IMR-90 (cell line): ENCODE data around the gene CDH23. TPM values are rescaled to one million over a fixed set of nuclear protein-coding genes. Genes with fewer than 3 reads are reported as not detected.

Experiments
- ATAC-seq: fragments of 200-7000 bp; cut with Tn5 transposase; 2 replicates; pipeline ENCODE4 v1.9.1; 2020; ENCODE audit warnings: low read depth, mild to moderate bottlenecking, moderate library complexity
- BruUV-seq: library from RNA; stranded (reverse); fragments of 400-500 nt; replicated peaks from 2 replicates; lab custom pipeline; 2021; lab: Mats Ljungman, UMichigan
- CTCF ChIA-PET: fragments of 300-600 bp; formaldehyde crosslinking; extraction: SDS; loops from one replicate; lab custom pipeline; 2021; ENCODE audit warnings: antibody characterized with exemption; lab: Yijun Ruan, JAX
- POLR2A ChIA-PET: fragments of 300-600 bp; sonication (Branson Sonifier 250); formaldehyde crosslinking; loops from one replicate; lab custom pipeline; 2022; ENCODE audit warnings: antibody characterized with exemption; ENCODE audit not compliant: unreplicated experiment; lab: Charles Lee
- DNase-seq: peaks from one replicate; pipeline ENCODE4 v3.0.0; 2013
- H2AFZ ChIP-seq: replicated peaks from 2 replicates; pipeline ENCODE3; 2013; ENCODE audit warnings: low read length, mild to moderate bottlenecking; ENCODE audit not compliant: poor library complexity
- H2AK5ac ChIP-seq: 2 replicates; pipeline ENCODE4 v1.6.1; 2013; ENCODE audit warnings: low read depth, low read length, inconsistent platforms
- H2AK9ac ChIP-seq: replicated peaks from 2 replicates; pipeline ENCODE3; 2013; ENCODE audit warnings: mild to moderate bottlenecking, low read depth, low read length, moderate library complexity; ENCODE audit not compliant: poor library complexity
- H2BK120ac ChIP-seq: 2 replicates; pipeline ENCODE4 v1.6.1; 2013; ENCODE audit warnings: low read depth, low read length, inconsistent platforms
- H2BK15ac ChIP-seq: 3 replicates; pipeline ENCODE4 v1.6.1; 2013; ENCODE audit warnings: low read depth, low read length, inconsistent platforms
- H2BK20ac ChIP-seq: 2 replicates; pipeline ENCODE4 v1.6.1; 2013; ENCODE audit warnings: low read depth, mild to moderate bottlenecking, inconsistent platforms, low read length, moderate library complexity
- H2BK5ac ChIP-seq: 2 replicates; pipeline ENCODE4 v1.6.1; 2013; ENCODE audit warnings: mild to moderate bottlenecking, low read depth, low read length, inconsistent platforms; ENCODE audit not compliant: poor library complexity, severe bottlenecking
- H3K14ac ChIP-seq: replicated peaks from 2 replicates; pipeline ENCODE4 v1.6.1; 2013; ENCODE audit warnings: low read depth, low read length, inconsistent platforms
- H3K18ac ChIP-seq: 2 replicates; pipeline ENCODE4 v1.6.1; 2013; ENCODE audit warnings: low read depth, low read length, control low read depth
- H3K23ac ChIP-seq: 2 replicates; pipeline ENCODE4 v1.6.1; 2013; ENCODE audit warnings: low read depth, low read length, inconsistent platforms
- H3K27ac ChIP-seq: 2 replicates; pipeline ENCODE4 v1.5.1; 2013; ENCODE audit warnings: mild to moderate bottlenecking, control low read depth, low read length; ENCODE audit not compliant: insufficient read depth
- H3K27me3 ChIP-seq: 2 replicates; pipeline ENCODE4 v1.6.1; 2013; ENCODE audit warnings: low read length; ENCODE audit not compliant: control insufficient read depth, insufficient read depth
- H3K36me3 ChIP-seq: 2 replicates; pipeline ENCODE4 v1.6.1; 2013; ENCODE audit warnings: low read length, mixed read lengths; ENCODE audit not compliant: control insufficient read depth, insufficient read depth
- H3K4ac ChIP-seq: 2 replicates; pipeline ENCODE4 v1.6.1; 2013; ENCODE audit warnings: low read depth, low read length, inconsistent platforms
- H3K4me1 ChIP-seq: 2 replicates; pipeline ENCODE4 v1.6.1; 2013; ENCODE audit warnings: low read length, mixed read lengths; ENCODE audit not compliant: control insufficient read depth, insufficient read depth
- H3K4me2 ChIP-seq: 2 replicates; pipeline ENCODE4 v1.6.1; 2013; ENCODE audit warnings: low read depth, mild to moderate bottlenecking, control low read depth, low read length, moderate library complexity
- H3K4me3 ChIP-seq: 2 replicates; pipeline ENCODE4 v1.5.1; 2013; ENCODE audit warnings: low read depth, mild to moderate bottlenecking, control low read depth, low read length, moderate library complexity; ENCODE audit not compliant: insufficient read depth
- H3K56ac ChIP-seq: 2 replicates; pipeline ENCODE4 v1.6.1; 2013; ENCODE audit warnings: low read length, inconsistent platforms; ENCODE audit not compliant: insufficient read depth; ENCODE audit errors: extremely low read depth
- H3K79me1 ChIP-seq, 2 experiments: 2 replicates each; pipeline ENCODE4 v1.6.1; 2013; ENCODE audit warnings: low read length in 2 of 2, inconsistent platforms in 1 of 2, low read depth in 1 of 2
- H3K9ac ChIP-seq: 2 replicates; pipeline ENCODE4 v1.6.1; 2013; ENCODE audit warnings: low read depth, low read length, control low read depth
- H3K9me1 ChIP-seq: 2 replicates; pipeline ENCODE4 v1.6.1; 2013; ENCODE audit warnings: low read length, inconsistent platforms; ENCODE audit not compliant: insufficient read depth
- H3K9me3 ChIP-seq: 2 replicates; pipeline ENCODE4 v1.6.1; 2013; ENCODE audit warnings: low read length; ENCODE audit not compliant: control insufficient read depth, insufficient read depth
- H4K20me1 ChIP-seq: 2 replicates; pipeline ENCODE4 v1.6.1; 2013; ENCODE audit warnings: low read length, inconsistent platforms; ENCODE audit not compliant: insufficient read depth
- H4K5ac ChIP-seq: 2 replicates; pipeline ENCODE4 v1.6.1; 2013; ENCODE audit warnings: mild to moderate bottlenecking, low read depth, low read length, control low read depth
- H4K8ac ChIP-seq, 2 experiments: 2 replicates each; pipeline ENCODE4 v1.6.1; 2013; ENCODE audit warnings: low read depth in 2 of 2, low read length in 2 of 2, control low read depth in 1 of 2, inconsistent platforms in 1 of 2
- H4K91ac ChIP-seq: 2 replicates; pipeline ENCODE4 v1.6.1; 2013; ENCODE audit warnings: low read depth, low read length, inconsistent platforms; ENCODE audit not compliant: insufficient read depth
- MXI1 ChIP-seq: IDR thresholded peaks from 2 replicates; pipeline ENCODE4 v1.6.1; 2012; ENCODE audit warnings: low read depth, mild to moderate bottlenecking, low read length, moderate library complexity, borderline replicate concordance
- RFX5 ChIP-seq: IDR thresholded peaks from 2 replicates; pipeline ENCODE4 v1.8.0; 2012; ENCODE audit warnings: low read depth, mild to moderate bottlenecking, low read length, moderate library complexity
- SMC3 ChIP-seq: fragments of 150-350 bp; IDR thresholded peaks from 2 replicates; pipeline ENCODE4 v1.6.1; 2016; ENCODE audit warnings: low read depth, mild to moderate bottlenecking, antibody characterized with exemption, low read length, moderate library complexity
- WGBS, 2 experiments: methylation state at CpG; one replicate each; pipeline versions ENCODE4 v1.1.5 to v1.1.7; 2013; ENCODE audit warnings: missing lambda C conversion rate in 2 of 2; ENCODE audit not compliant: insufficient read length in 1 of 2; ENCODE audit errors: extremely low coverage in 2 of 2; 5-methylcytosine and 5-hydroxymethylcytosine counted together
- dilution Hi-C: fragments of 300-500 bp; cut with HindIII; formaldehyde crosslinking; loops from one replicate; pipeline ENCODE4 v1.14.3; 2018; ENCODE audit warnings: low sequenced_read_pairs; ENCODE audit not compliant: unreplicated experiment
- in situ Hi-C: fragments of 300-500 bp; cut with MboI; formaldehyde crosslinking; loops from 3 replicates; pipeline ENCODE4 v1.14.3; 2019; ENCODE audit warnings: low sequenced_read_pairs, inconsistent platforms, mixed read lengths
- intact Hi-C: fragments of 100-400 bp; cut with micrococcal nuclease; formaldehyde crosslinking; loops from 2 replicates; pipeline ENCODE4 v1.10.0; 2022
- polyA plus RNA-seq, 3 experiments: library from polyadenylated mRNA; depleted of rRNA; stranded (reverse); fragments of >200 nt; gene quantifications; 2 replicates each; pipeline ENCODE4 v1.2.3, GENCODE V29; 2012; ENCODE audit warnings: low replicate concordance in 1 of 3
- total RNA-seq: library from RNA; depleted of rRNA; stranded (reverse); fragments of >200 nt; gene quantifications from 2 replicates; pipeline ENCODE4 v1.2.3, GENCODE V29; 2012
- TF ChIP-seq, protein P1 (sequence below): fragments of 150-350 bp; IDR thresholded peaks from 2 replicates; pipeline ENCODE4 v1.6.1; 2016; ENCODE audit warnings: low read depth, mild to moderate bottlenecking, low read length, moderate library complexity, borderline replicate concordance

CDH23 gene
- total and polyA plus RNA-seq, 2 of the 4 experiments (the other 2 are of a cell fraction): under 0.01 to 0.03 TPM

DNA sequence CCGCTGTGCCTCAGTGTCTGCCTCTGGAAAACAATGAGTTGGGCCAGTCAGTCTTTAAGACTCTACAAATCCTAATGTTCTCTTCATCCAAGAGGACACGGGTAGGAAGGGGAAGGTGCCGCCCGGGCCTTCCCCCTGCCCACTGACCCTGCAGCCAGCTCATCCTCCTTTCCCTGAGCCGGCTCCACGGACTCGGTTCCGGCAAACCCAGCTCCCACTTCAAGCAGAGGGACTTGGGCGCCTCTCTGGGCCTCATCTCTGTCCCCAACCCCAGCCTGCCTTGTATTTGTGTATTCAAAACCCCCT is 227.2 kb downstream of the CDH23 start:
- no peak overlapping the region for H3K4me2 ChIP-seq
- ChIA-PET POLR2A (no interaction called here), CTCF (interaction anchor here (1.0 kb wide), 1 partner anchor 15 kb away, joined by 5 read pairs; no protein-coding TSS in a partner anchor)
- H3K9ac ChIP-seq: no peak overlapping the region
- H2BK120ac ChIP-seq: no peak overlapping the region
- TF ChIP-seq SMC3: no peak
- TF ChIP-seq MXI1: no peak
- no peak for TF ChIP-seq RFX5
- TF ChIP-seq, protein P1, sequence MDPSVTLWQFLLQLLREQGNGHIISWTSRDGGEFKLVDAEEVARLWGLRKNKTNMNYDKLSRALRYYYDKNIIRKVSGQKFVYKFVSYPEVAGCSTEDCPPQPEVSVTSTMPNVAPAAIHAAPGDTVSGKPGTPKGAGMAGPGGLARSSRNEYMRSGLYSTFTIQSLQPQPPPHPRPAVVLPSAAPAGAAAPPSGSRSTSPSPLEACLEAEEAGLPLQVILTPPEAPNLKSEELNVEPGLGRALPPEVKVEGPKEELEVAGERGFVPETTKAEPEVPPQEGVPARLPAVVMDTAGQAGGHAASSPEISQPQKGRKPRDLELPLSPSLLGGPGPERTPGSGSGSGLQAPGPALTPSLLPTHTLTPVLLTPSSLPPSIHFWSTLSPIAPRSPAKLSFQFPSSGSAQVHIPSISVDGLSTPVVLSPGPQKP: no peak
- BruUV-seq: no TSS peak
- no peaks in the 10 kb centered on the region for H3K9me1 ChIP-seq
- WGBS, 2 experiments: 100% methylated on average over 1 of the region's 9 CpGs; no CpG with 5 or more reads in 1 of the 2 experiments
- H4K20me1 ChIP-seq: no peaks in the 10 kb centered on the region
- DNase-seq (no peak), ATAC-seq (no peak)
- H3K27ac ChIP-seq: no peak overlapping the region
- H3K18ac ChIP-seq: no peak overlapping the region
- H3K4me3 ChIP-seq: no peak overlapping the region
- H4K5ac ChIP-seq: no peak overlapping the region
- peaks cover 6% of the 10 kb centered on the region; the same call in 1 of the 2 replicates for H3K4me1 ChIP-seq
- H3K56ac ChIP-seq: no peak overlapping the region
- H3K9me3 ChIP-seq: no peaks in the 10 kb centered on the region
- in situ Hi-C loops (no loop called here), dilution Hi-C loops (no loop called here), intact Hi-C loops (no loop called here)
- peaks cover 28% of the 10 kb centered on the region for H3K27me3 ChIP-seq
- no peaks in the 10 kb centered on the region for H3K79me1 ChIP-seq
- H3K14ac ChIP-seq: no peak overlapping the region
- no peak overlapping the region for H4K91ac ChIP-seq
- H2AK5ac ChIP-seq: 0 out of 2 replicates have a peak overlapping the region, but pooled peaks have one; percentile 6
- no peak overlapping the region for H4K8ac ChIP-seq
- no peak overlapping the region for H2AFZ ChIP-seq
- H2BK20ac ChIP-seq: no peak overlapping the region
- no peak overlapping the region for H2BK15ac ChIP-seq
- H2AK9ac ChIP-seq: no peak overlapping the region
- H3K23ac ChIP-seq: no peak overlapping the region
- no peaks in the 10 kb centered on the region for H3K36me3 ChIP-seq
- no peak overlapping the region for H2BK5ac ChIP-seq
- no peak overlapping the region for H3K4ac ChIP-seq
